NCI-H345 (cell line): Measurements from ENCODE around the gene GAL3ST1.
"Not testable (repeated sequence)": the region's sequence is repeated elsewhere in the genome, so short reads cannot be mapped to it uniquely, and the experiment has no call there.

ENCODE experiments used
- DNase-seq: peaks from one replicate; lab custom pipeline; 2025; lab: John Stamatoyannopoulos, UW

Gene GAL3ST1

DNA sequence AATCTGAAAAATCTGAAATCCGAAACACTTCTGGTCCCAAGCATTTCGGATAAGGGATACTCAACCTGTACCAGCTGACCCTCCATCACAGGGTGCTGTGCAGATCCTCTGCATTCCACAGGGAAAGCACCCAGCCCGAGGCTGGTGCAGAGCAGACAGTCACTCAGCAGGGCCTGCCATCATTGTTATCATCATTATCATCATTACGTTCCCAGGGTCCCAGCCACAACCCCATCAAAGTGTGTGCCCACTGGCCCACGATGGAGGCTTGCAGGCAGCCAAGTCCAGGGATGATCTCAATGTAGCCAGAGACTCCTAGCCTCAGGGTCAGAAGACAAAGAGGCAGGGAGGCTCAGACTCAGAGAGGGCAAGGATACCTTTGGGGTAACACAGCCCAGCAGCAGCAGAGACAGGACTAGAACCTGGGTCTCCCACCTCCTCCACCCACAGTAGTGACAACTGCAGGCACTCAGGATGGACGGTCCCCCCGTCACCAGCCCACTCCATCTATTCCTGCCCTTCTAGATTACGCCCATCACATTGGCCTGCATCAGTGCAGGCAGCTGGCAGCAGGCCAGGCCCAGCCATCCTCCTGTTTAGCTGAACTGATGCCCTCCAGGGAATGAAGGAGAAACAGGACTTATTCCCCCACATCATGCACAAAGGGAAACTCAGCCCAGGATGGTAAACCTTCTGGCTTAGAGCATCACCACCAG lies 10.3 kb downstream of the GAL3ST1 start:
- DNase-seq: no peak

DNA sequence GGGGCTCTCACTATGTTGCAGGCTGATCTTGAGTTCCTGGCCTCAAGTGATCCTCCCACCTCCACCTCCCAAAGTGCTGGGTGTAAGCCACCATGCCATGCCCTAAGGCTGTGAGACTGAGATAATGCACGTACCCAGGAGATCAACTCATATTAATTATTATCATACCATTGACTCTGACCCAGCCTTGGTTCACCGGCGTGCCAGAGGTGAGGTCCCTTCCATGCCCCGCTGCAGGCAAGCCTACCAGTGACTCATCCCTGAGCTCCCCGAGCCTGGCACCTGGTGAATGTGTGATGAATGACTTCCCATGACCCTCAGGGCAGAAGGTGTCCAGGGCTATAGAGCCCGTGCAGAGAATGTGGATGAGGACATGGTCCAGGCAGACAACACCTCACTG lies 12.1 kb downstream of the GAL3ST1 start:
- no peak for DNase-seq

DNA sequence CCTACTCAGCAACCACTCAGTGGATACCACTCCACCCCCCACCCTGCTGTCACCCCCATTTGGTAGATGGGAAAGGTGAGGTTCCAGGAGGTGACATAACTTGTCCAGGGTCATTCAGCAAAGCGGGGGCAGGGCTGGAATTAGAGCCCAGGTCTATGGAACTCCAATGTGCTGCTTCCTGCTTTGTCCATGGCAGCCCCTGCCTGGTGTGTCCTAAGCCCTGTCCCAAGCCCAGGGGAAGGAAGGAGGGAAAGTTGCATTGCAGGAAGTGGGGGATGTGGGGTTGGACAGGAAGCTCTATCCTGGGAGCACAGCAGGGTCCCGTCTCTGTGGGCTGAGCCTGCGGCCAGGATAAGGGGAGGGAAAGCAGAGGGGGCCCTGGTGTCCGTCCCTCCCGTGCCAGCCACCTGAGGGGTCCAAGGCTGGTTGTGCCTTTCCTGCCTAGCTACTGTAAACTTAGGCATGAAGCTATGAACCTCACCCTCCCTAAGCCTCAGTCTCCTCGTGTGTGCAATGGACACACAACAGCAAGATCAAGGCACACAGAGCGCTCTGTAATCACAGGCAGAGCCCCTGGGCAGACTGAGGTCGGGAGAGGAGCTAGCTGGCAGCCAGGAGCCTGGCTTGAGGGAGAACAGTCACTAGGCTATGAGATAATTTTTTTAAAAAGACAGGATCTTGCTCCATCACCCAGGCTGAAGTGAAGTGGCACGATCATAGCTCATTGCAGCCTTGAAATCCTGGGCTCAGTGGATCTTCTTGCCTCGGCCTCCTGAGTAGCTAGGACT lies 12.9 kb downstream of the GAL3ST1 start:
- no peak for DNase-seq

DNA sequence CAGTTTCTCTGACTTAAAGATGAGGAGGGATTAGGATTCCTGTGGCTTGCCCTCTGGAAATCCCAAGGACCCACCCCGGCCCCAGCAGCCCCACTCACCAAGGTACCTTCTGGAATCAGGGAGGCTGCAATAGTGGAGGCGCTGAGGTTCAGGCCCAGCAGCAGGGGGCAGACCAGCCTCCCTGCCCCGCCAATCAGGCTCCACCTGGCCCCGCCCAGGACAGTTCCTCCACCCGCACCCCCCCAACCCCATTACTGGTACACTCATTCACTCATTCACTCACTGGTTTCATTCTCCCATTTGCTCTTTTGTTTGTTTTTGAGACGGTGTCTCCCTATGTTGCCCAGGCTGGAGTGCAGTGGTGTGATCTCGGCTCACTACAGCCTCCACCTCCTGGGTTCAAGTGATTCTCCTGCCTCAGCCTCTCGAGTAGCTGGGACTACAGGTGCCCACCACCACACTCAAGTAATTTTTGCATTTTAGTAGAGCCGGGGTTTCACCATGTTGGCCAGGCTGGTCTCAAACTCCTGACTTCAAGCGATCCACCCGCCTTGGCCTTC lies 13.7 kb downstream of the GAL3ST1 start:
- DNase-seq: not testable (repeated sequence)

DNA sequence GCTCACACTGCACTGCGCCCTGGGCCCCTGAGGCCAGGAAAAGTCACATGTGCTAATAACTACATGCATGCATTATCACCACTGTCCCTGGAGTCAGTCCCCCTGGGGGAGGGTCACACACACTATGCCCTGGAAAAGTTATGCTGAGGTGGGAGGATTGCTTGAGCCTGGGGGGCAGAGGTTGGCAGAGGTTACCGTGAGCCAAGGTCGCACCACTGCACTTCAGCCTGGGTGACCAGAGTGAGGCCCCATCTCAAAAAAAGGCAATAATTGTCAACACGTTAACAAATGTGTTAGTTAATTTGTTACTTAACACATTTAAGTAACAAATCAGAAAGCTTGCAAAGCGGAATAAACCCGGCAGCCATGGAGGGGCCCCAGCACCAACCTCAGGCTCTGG lies 14.6 kb downstream of the GAL3ST1 start:
- DNase-seq: no peak

DNA sequence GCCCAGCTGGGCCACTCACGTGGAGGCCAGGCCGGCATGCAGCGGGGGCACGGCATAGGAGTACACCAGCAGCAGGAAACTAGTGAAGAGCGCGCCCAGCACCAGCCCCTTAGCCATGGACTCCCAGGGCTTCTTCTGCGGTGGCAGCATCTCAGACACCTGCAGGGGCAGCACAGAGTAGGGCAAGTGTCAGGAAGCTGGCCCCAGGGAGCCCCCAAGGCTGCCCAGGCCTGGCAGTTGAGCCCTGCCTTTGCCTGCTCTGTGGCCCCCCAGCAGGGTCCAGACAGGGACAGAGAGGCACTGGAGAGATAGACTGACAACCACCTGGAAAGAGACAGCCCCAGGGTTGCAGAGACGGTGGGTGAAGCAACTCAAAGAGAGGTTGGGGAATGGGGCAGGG lies 17.2 kb downstream of the GAL3ST1 start:
- DNase-seq: no peak

DNA sequence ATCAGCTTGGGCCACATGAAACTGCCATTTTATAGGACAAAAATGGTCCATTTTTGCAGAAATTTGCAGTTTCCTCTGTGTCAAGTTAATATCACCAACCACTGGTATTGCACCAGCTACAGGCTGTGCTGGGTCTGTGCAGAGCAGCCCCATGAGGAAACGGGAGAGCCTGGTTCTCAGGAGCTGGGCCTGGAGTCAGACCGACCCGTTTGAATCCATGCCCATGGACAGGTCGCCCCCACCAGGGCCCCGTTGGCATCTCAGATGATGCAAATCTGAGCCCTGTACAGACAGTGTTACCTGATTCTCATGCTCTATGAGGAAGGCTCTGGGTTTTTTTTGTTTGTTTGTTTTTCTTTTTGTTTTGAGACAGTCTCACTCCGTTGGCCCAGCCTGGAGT lies 18.1 kb downstream of the GAL3ST1 start:
- no peak for DNase-seq

DNA sequence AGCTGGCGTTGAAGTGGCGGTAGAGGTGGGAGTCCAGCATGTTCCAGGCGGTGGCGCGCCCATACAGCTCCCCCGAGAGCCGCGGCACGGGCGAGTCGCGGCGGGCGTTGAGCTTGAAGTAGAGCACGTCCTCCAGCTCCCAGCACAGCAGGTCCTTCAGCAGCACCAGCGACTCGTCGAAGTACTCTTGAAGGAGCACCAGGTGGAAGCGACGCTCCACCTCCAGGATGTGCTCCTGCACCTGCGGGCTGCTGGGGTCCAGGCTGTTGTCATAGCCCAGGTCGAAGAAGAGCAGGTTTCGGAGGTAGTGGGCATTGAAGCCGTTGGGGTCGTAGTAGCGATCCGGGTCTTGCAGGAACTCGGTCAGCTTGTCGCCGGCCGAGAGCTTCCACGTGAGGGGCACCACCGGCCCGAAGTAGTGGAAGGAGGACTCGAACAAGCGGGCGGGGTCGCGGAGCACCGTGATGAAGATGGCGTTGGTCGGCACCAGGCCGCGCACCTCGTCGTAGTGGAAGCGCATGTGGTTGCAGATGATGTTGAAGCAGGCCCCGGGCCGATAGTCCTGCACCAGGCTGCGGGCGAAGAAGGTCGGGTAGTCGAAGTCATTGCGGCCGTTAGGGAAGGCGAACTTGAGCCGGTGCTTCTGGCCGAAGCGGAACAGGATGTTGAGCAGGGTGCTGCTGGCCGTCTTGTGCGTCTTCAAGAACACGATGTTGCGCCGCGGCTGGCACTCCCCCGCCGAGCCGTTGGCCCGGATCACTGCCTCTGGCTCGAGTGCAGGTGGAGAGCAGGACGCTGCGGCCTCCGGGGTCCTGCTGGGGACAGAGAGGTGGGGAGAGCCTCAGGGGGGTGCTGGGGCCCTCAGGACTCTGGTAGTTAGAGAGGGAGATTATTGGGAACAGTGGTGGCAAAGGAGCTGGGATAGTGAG lies 18.9 kb downstream of the GAL3ST1 start:
- DNase-seq: no peak

DNA sequence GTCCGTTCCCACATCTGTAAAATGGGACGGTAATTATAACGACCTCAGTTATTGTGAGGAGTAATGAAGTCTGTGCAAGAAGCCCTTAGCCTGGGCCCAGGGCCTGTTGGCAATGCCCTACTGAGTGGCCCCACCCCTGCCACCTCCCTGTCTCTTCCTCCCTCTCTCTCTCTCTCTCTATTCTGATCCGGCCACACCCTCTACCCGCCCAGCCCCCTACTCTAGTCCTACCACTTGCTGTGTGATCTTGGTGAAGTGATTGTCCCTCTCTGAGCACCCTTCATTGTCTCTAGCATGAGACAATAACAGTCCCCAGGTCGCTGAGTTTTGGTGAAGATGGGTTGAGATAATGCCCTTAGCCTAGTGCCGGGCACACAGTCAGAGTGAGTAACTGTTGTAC lies 20.5 kb downstream of the GAL3ST1 start:
- DNase-seq: no peak

DNA sequence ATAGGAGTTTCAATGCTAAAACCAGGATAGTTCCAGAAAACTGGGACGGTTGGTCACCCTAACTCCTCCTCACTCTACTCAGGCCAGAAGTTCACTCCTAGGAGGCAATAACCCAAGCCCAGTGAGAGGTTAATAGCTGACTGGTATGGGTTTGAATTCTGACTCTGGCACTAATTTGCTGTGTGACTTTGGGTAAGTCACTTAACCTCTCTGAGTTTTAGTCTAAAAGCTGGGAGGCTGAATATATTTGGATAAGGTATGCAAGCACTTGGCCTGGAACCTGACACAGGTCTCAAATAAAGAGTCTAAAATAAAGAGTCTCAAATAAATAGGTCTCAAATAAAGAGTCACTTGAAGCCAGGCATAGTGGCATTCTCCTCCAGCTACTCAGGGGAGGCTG lies 21.7 kb downstream of the GAL3ST1 start:
- no peak for DNase-seq

DNA sequence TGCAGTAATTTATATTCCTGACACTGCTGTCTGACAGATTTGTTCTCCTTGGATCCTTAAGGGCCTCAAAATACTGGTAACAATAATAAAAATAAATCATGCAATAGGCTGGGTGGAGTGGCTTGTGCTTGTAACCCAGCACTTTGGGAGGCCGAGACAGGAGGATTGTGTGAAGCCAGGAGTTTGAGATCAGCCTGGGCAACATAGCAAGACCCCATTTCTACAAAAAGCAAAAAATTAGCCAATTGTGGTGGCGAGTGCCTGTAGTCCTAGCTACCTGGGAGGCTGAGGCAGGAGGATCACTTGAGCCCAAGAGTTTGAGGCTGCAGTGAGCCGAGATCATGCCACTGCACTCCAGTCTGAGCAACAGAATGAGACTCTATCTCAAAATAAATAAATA lies 22.7 kb downstream of the GAL3ST1 start:
- DNase-seq: not testable (repeated sequence)

DNA sequence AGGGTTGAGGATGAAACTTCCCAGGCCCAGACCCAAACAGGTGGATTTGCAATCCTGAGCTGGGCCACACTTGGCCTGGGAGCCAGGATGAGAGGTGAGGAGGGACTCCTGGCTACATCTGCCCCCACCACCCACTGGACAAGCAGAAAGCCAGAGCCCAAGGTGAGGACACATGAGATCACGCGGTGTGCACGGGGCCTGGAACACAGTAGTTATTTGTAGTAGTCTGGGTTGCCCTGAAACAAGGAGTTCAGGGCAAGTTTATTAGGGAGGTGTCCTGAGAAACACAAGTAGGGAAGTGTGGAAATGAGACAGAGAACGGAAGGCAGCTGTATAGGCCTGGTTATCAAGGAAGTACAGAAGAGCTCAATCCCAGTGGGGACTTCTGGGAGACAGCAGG lies 27.3 kb downstream of the GAL3ST1 start:
- no peak for DNase-seq

DNA sequence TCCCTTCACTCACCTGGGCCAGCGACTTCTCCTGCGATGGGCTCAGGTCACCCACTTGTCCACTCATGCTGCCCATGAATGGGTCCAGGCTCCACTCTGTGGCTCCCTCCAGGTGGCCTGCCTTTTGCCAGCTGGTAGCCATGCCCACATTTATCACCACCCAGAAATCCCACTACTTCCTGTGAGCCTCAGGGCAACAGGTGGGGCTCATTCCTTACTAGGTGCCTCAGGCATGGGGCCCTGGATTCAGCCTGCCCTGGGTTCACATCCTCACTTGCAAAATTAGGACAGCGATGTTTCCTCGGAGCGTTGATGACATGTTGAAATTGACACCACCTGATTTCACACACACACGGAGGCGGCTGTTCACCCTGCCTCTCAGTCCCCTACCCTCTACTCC lies 27.8 kb downstream of the GAL3ST1 start, which contains the start of gene SEC14L6:
Gene SEC14L6, minus strand, starts transcription at position 126 of the 400 bp plus-strand sequence. Its CDS starts 59 bp downstream, at position 67.
- DNase-seq: no peak

DNA sequence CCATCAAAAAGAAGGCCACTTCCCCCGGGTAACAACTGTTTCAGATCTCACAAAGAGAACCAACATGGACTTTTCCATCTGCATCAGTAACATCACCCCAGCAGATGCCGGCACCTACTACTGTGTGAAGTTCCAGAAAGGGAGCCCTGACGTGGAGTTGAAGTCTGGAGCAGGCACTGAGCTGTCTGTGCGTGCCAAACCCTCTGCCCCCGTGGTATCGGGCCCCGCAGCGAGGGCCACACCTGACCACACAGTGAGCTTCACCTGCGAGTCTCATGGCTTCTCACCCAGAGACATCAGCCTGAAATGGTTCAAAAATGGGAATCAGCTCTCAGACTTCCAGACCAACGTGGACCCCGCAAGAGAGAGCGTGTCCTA lies 31.7 kb downstream of the GAL3ST1 start:
- DNase-seq: no peak

DNA sequence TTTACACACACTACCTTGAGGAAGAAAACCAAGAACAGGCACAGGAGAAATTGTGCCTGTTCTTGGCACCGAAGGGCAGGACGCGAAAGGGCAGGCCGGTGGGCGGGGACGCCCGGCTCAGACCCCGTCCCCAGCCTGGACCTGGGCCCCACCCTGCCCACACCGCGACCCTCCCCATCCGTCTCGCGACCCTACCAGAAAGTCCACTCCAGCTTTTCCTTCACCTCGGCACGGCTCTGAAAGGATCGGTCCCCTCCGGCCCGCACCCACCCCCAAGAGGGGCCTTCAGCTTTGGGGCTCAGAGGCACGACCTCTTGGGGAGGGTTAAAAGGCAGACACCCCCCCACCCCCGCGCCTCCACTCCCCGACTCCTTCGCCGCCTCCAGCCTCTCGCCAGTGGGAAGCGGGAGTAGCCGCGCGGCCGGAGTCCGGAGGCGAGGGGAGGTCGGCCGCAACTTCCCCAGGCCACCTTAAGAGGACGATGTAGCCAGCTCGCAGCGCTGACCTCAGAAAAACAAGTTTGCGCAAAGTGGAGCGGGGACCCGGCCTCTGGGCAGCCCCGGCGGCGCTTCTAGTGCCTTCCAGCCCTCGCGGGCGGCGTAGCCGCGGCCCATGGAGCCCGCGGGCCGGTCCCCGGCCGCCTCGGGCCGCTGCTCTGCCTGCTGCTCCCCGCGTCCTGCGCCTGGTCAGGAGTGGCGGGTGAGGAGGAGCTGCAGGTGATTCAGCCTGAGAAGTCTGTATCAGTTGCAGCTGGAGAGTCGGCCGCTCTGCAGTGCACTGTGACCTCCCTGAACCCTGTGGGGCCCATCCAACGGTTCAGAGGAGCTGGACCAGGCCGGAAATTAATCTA lies 32.3 kb downstream of the GAL3ST1 start:
- DNase-seq: no peak

DNA sequence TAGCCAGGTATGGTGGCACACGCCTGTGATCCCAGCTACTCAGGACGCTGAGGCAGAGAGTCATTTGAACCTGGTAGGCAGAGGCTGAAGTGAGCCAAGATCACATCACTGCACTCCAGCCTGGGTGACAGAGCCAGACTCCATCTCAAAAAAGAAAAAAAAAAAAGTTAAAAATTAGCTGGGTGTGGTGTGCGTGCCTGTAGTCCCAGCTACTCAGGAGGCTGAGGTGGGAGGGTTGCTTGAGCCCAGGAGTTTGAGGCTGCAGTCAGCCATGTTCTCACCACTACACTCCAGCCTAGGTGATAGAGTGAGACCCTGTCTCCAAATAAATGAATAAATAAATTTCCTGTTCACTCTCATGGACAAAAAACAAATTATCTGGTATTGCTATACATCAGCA lies 33.0 kb downstream of the GAL3ST1 start:
- not testable (repeated sequence) for DNase-seq

DNA sequence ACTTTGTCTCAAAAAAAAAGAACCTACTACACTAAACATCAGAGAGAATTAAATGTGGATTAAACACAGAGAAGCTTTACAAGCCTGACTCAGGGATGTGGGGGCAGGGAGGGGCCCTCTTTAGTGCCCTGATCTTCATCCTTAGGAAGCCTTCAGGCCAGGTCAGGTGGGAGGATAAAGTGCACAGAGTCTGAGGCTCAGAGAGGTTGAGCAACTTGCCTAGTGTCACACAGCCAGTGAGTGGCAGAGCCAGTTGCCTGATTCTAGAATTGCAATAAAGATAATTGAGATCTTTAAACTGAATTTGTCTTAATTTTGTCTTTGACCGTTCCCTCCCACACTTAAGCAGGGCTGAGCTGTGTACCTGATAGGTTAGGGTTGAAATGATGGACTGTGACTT lies 35.1 kb downstream of the GAL3ST1 start:
- no peak for DNase-seq

DNA sequence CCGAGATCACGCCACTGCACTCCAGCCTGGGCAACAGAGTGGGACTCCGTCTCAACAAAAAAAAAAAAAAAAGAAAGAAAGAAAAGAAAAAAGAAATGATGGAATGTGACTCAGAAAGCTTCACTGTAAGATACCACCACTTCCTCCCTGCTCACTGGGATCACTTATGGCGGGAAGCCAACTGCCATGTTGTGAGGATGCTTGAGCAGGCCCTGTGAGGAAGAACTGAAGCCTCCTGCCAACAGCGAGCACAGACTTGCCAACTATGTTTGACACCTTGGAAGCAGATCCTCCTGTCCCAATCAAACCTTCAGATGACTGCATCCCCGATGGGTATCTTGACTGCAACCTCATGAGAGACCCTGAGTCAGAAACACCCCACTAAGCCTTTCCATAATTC lies 36.2 kb downstream of the GAL3ST1 start:
- no peak for DNase-seq

DNA sequence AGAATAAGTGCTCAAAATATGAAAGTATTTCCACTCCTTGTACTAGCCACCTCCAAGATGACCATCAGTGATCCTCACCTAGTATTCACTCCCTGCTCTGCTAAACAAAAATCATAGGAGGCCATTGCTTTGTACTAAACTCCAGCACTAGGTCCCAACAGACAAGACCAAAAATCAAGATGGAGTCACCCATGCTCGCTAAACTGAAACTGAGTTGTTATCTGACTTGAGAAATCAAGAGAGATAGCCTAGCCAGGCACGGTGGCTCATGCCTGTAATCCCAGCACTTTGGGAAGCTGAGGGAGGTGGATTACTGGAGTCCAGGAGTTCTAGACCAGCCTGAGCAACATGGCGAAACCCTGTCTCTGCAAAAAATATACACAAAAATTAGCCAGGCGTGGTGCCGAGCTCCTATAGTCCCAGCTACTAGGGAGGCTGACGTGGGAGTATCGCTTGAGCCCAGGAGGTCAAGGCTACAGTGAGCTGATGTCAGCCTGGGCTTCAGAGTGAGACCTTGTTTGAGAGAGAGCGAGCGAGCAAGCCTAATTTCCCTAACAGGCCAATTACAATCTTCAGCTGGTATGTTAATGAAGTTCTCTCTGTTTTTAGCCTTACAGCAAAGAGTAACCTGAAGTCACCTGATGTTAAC lies 37.3 kb downstream of the GAL3ST1 start:
- DNase-seq: no peak

DNA sequence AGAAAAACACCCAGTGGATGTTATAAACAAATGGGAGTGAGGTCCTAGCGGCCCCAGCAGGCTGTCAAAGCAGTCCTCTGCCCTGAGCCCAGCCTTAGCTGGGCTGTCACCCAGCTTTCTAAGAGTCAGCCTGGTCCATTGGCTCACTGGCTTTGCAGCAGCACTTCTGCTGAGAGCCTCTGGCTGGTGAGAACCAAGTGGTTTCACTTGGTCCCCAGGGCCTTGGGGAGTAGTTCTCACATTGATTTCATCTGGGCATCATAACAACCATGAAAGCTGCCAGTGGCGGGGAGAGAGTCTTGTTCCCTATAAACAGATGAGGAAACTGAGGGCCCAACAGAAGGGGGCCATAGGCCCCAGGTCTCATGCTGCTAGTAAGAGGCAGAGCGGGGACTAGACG lies 39.3 kb downstream of the GAL3ST1 start:
- DNase-seq: no peak
